H1 (cell line): ENCODE data around the gene UNC79. TPM values are rescaled to one million over a fixed set of nuclear protein-coding genes. Genes with fewer than 3 reads are reported as not detected.

Experiments
- CTCF ChIA-PET: fragments of 300-600 bp; sonication (Branson Sonifier 250); formaldehyde crosslinking; loops from one replicate; lab custom pipeline; 2021; ENCODE audit not compliant: partially characterized antibody; lab: Charles Lee
- POLR2A ChIA-PET: fragments of 300-600 bp; sonication (Branson Sonifier 250); formaldehyde crosslinking; loops from one replicate; lab custom pipeline; 2021; ENCODE audit warnings: inconsistent platforms; ENCODE audit not compliant: partially characterized antibody; lab: Charles Lee
- DNase-seq, 2 experiments: peaks; one replicate each; pipeline versions ENCODE4 v3.0.0 to v3.0.0-alpha.2; 2010 to 2022; ENCODE audit warnings: low spot score in 2 of 2, low read depth in 1 of 2, mixed read lengths in 1 of 2
- FAIRE-seq: peaks from 2 replicates; lab custom pipeline; 2011; peaks lifted over from hg19 to GRCh38; lab: Jason Lieb, UNC
- H2AFZ ChIP-seq: 2 replicates; pipeline ENCODE4 v1.8.1; 2012; ENCODE audit warnings: low read length, inconsistent platforms
- H2AK5ac ChIP-seq: 2 replicates; pipeline ENCODE4 v1.6.1; 2013; ENCODE audit warnings: low read depth, low read length
- H2BK120ac ChIP-seq: replicated peaks from 2 replicates; pipeline ENCODE3; 2013; ENCODE audit warnings: low read depth, low read length, inconsistent platforms
- H2BK12ac ChIP-seq: 2 replicates; pipeline ENCODE4 v1.6.1; 2013; ENCODE audit warnings: low read depth, low read length
- H2BK15ac ChIP-seq: 2 replicates; pipeline ENCODE4 v1.6.1; 2013; ENCODE audit warnings: low read length
- H2BK20ac ChIP-seq: 2 replicates; pipeline ENCODE4 v1.6.1; 2013; ENCODE audit warnings: low read length
- H2BK5ac ChIP-seq: 2 replicates; pipeline ENCODE4 v1.6.1; 2013; ENCODE audit warnings: low read depth, low read length
- H3K14ac ChIP-seq: 2 replicates; pipeline ENCODE4 v1.6.1; 2013; ENCODE audit warnings: inconsistent platforms; ENCODE audit not compliant: insufficient read length
- H3K18ac ChIP-seq: 2 replicates; pipeline ENCODE4 v1.6.1; 2013; ENCODE audit warnings: low read length; ENCODE audit errors: extremely low read depth
- H3K23ac ChIP-seq: 2 replicates; pipeline ENCODE4 v1.6.1; 2013; ENCODE audit warnings: inconsistent platforms; ENCODE audit not compliant: insufficient read length
- H3K23me2 ChIP-seq: 2 replicates; pipeline ENCODE4 v1.6.1; 2013; ENCODE audit warnings: low read depth, low read length
- H3K27ac ChIP-seq: 2 replicates; pipeline ENCODE4 v1.6.1; 2011; ENCODE audit warnings: low read depth, low read length, inconsistent platforms
- H3K27me3 ChIP-seq, 4 experiments: replicated peaks in 1 of 4; 1 replicate in 1 of 4; 2 replicates in 3 of 4; pipeline versions ENCODE4 v1.6.1 to v1.8.1; 2011 to 2013; ENCODE audit warnings: low read length in 3 of 4, mild to moderate bottlenecking in 3 of 4, inconsistent platforms in 2 of 4, mixed read lengths in 2 of 4, moderate library complexity in 1 of 4; ENCODE audit not compliant: control insufficient read depth in 3 of 4, insufficient read depth in 3 of 4; ENCODE audit errors: extremely low read depth in 1 of 4
- H3K36me3 ChIP-seq, 4 experiments: 2 replicates each; pipeline versions ENCODE4 v1.6.1 to v1.8.1; 2011 to 2013; ENCODE audit warnings: mild to moderate bottlenecking in 4 of 4, low read length in 3 of 4, moderate library complexity in 2 of 4, control low read depth in 1 of 4, inconsistent platforms in 1 of 4; ENCODE audit not compliant: insufficient read depth in 4 of 4, control insufficient read depth in 2 of 4
- H3K4ac ChIP-seq: replicated peaks from 2 replicates; pipeline ENCODE3; 2013; ENCODE audit warnings: low read length, low read depth, mixed read lengths, inconsistent platforms; ENCODE audit not compliant: insufficient read length
- H3K4me1 ChIP-seq, 4 experiments: replicated peaks in 1 of 4; 1 replicate in 1 of 4; 2 replicates in 3 of 4; pipeline versions ENCODE4 v1.6.1 to v1.8.1; 2011 to 2013; ENCODE audit warnings: low read length in 3 of 4, inconsistent platforms in 2 of 4, mixed read lengths in 1 of 4; ENCODE audit not compliant: insufficient read depth in 4 of 4, control insufficient read depth in 3 of 4
- H3K4me2 ChIP-seq, 2 experiments: 2 replicates each; pipeline versions ENCODE4 v1.6.1 to v1.8.1; 2011 to 2013; ENCODE audit warnings: low read depth in 2 of 2, low read length in 2 of 2, control low read depth in 1 of 2, inconsistent platforms in 1 of 2, mild to moderate bottlenecking in 1 of 2; ENCODE audit not compliant: insufficient read depth in 1 of 2
- H3K4me3 ChIP-seq, 4 experiments: fragments of 200-600, 300-600 bp in 1 of 4; sonication (generic), shearing (Covaris generic), sonication (Bioruptor Twin) in 1 of 4; 2 replicates each; pipeline versions ENCODE4 v1.5.1 to v1.8.1; 2011 to 2016; ENCODE audit warnings: low read length in 4 of 4, low read depth in 3 of 4, control low read depth in 2 of 4, inconsistent platforms in 2 of 4, mild to moderate bottlenecking in 2 of 4, mixed read lengths in 1 of 4, moderate library complexity in 1 of 4; ENCODE audit not compliant: insufficient read depth in 2 of 4; ENCODE audit errors: extremely low read depth in 1 of 4
- H3K56ac ChIP-seq: replicated peaks from 2 replicates; pipeline ENCODE3; 2013; ENCODE audit warnings: low read depth, mild to moderate bottlenecking, mixed read lengths, low read length, inconsistent platforms; ENCODE audit not compliant: insufficient read length
- H3K79me1 ChIP-seq: 2 replicates; pipeline ENCODE4 v1.6.1; 2013; ENCODE audit warnings: low read depth, low read length, control low read depth
- H3K79me2 ChIP-seq, 2 experiments: 2 replicates each; pipeline versions ENCODE4 v1.6.1 to v1.8.1; 2012 to 2013; ENCODE audit warnings: low read length in 2 of 2, mild to moderate bottlenecking in 2 of 2, inconsistent platforms in 1 of 2; ENCODE audit not compliant: insufficient read depth in 2 of 2, control insufficient read depth in 1 of 2
- H3K9ac ChIP-seq, 4 experiments: replicated peaks in 1 of 4; 1 replicate in 1 of 4; 2 replicates in 3 of 4; pipeline versions ENCODE4 v1.6.1 to v1.8.1; 2011 to 2013; ENCODE audit warnings: low read depth in 3 of 4, low read length in 3 of 4, control low read depth in 2 of 4, mild to moderate bottlenecking in 2 of 4, moderate library complexity in 2 of 4, inconsistent platforms in 1 of 4; ENCODE audit errors: extremely low read depth in 1 of 4
- H3K9me3 ChIP-seq, 2 experiments: 2 replicates each; pipeline versions ENCODE4 v1.6.1 to v1.8.1; 2012 to 2013; ENCODE audit warnings: mild to moderate bottlenecking in 2 of 2, moderate library complexity in 2 of 2, control low read depth in 1 of 2, inconsistent platforms in 1 of 2, low read depth in 1 of 2, low read length in 1 of 2, mixed read lengths in 1 of 2; ENCODE audit not compliant: insufficient read depth in 2 of 2
- H4K20me1 ChIP-seq, 2 experiments: replicated peaks in 1 of 2; 2 replicates each; pipeline versions ENCODE3 to v1.8.1; 2011 to 2013; ENCODE audit warnings: inconsistent platforms in 2 of 2, low read length in 2 of 2, mild to moderate bottlenecking in 1 of 2; ENCODE audit not compliant: insufficient read depth in 2 of 2, control insufficient read depth in 1 of 2
- H4K5ac ChIP-seq: 2 replicates; pipeline ENCODE4 v1.6.1; 2013; ENCODE audit warnings: low read length, low read depth, mixed read lengths, inconsistent platforms; ENCODE audit not compliant: insufficient read length
- H4K8ac ChIP-seq: 2 replicates; pipeline ENCODE4 v1.8.0; 2013; ENCODE audit warnings: mild to moderate bottlenecking, moderate library complexity, low read length, inconsistent platforms; ENCODE audit not compliant: insufficient read depth; ENCODE audit errors: extremely low read depth
- H4K91ac ChIP-seq: replicated peaks from 2 replicates; pipeline ENCODE3; 2013; ENCODE audit warnings: low read length, mixed read lengths, inconsistent platforms; ENCODE audit not compliant: insufficient read length
- BACH1 ChIP-seq: IDR thresholded peaks from 2 replicates; pipeline ENCODE4 v1.6.1; 2012; ENCODE audit warnings: low read length, improper control_type of control experiment
- EGR1 ChIP-seq: IDR thresholded peaks from 2 replicates; pipeline ENCODE4 v1.6.1; 2011; ENCODE audit warnings: low read depth, low read length, borderline replicate concordance
- GTF2F1 ChIP-seq: IDR thresholded peaks from 2 replicates; pipeline ENCODE4 v1.6.1; 2012; ENCODE audit warnings: low read depth, low read length, improper control_type of control experiment, borderline replicate concordance
- HDAC2 ChIP-seq, 2 experiments: fragments of 300-600 bp in 1 of 2; sonication (generic) in 1 of 2; IDR thresholded peaks; 2 replicates each; pipeline ENCODE4 v1.6.1; 2011 to 2012; ENCODE audit warnings: low read depth in 2 of 2, low read length in 2 of 2, mild to moderate bottlenecking in 2 of 2, moderate library complexity in 2 of 2, borderline replicate concordance in 1 of 2, inconsistent platforms in 1 of 2
- KDM1A ChIP-seq: fragments of 200-600, 300-600 bp; sonication (generic); IDR thresholded peaks from 2 replicates; pipeline ENCODE4 v1.7.1; 2016; ENCODE audit warnings: mild to moderate bottlenecking, low read length, borderline replicate concordance
- NANOG ChIP-seq: IDR thresholded peaks from 2 replicates; pipeline ENCODE4 v1.6.1; 2011; ENCODE audit warnings: low read length, low read depth, mild to moderate bottlenecking, inconsistent platforms; ENCODE audit not compliant: insufficient read depth, poor library complexity, severe bottlenecking
- PHF8 ChIP-seq: fragments of 200-600 bp; sonication (generic); conservative IDR thresholded peaks from 2 replicates; pipeline ENCODE4 v1.7.1; 2012; ENCODE audit warnings: low read depth, mild to moderate bottlenecking, inconsistent platforms, low read length, moderate library complexity
- POU5F1 ChIP-seq: IDR thresholded peaks from 2 replicates; pipeline ENCODE4 v1.6.1; 2011; ENCODE audit warnings: low read depth, mild to moderate bottlenecking, low read length, moderate library complexity
- SP2 ChIP-seq: IDR thresholded peaks from 2 replicates; pipeline ENCODE4 v1.6.1; 2012; ENCODE audit warnings: mild to moderate bottlenecking, low read length, inconsistent platforms
- TEAD4 ChIP-seq: IDR thresholded peaks from 2 replicates; pipeline ENCODE4 v1.6.1; 2012; ENCODE audit warnings: low read depth, low read length, inconsistent platforms, mixed read lengths
- polyA plus RNA-seq, 7 experiments: library from polyadenylated mRNA; depleted of rRNA in 3 of 7; stranded (reverse) in 5 of 7; unstranded in 2 of 7; fragments of >200 nt in 5 of 7; fragments of 200-250 nt in 2 of 7; gene quantifications; 1 replicate in 5 of 7; 2 replicates in 1 of 7; 4 replicates in 1 of 7; pipeline versions ENCODE4 v1.2.1 to v1.2.3, GENCODE V29; 2011 to 2013; ENCODE audit warnings: missing spikeins in 2 of 7, mixed read lengths in 2 of 7
- total RNA-seq: library from RNA; stranded (reverse); fragmentation: NEBNext Ultra II Directional; extraction: Animal tissue kit (Norgen Biotek cat#: 25700); gene quantifications from 2 replicates; pipeline ENCODE4 v1.2.1, GENCODE V29; 2021
- TF ChIP-seq, protein P1 (sequence below), 3 experiments: IDR thresholded peaks; 1 replicate in 2 of 3; 2 replicates in 1 of 3; pipeline versions ENCODE4 v1.5.1 to v1.6.1; 2011; ENCODE audit warnings: low read length in 3 of 3, mild to moderate bottlenecking in 3 of 3, inconsistent platforms in 2 of 3, low read depth in 1 of 3, moderate library complexity in 1 of 3; ENCODE audit not compliant: insufficient read depth in 1 of 3; ENCODE audit errors: control extremely low read depth in 1 of 3
- TF ChIP-seq, protein P2 (sequence below): IDR thresholded peaks from 2 replicates; pipeline ENCODE4 v1.6.1; 2012; ENCODE audit warnings: inconsistent platforms

Gene UNC79
- total and polyA plus RNA-seq, 2 of the 8 experiments (the other 6 are each of a cell fraction or from before 2014, with no cell fraction given), result 1.8 to 2.3 TPM

DNA sequence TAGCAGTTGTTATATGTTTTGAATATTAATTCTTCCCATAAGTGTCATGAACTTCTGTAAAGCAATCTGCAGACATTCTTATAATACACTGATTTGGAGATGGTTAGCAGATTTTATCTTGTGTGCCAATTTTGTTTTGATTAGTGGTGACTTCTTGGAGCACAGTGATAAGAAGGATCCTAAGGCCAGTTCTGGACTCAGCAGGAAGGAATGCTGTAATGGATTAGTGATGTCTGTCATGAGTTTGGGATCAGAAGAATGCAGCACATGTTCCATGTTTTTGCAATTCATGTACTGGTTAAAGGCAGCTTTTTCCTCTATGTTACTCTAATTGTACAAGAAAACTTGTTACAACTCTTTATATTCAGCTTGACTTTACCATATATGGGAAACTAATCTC lies 91.5 kb downstream of the UNC79 start:
- no peak for FAIRE-seq
- H3K4me2 ChIP-seq, result no peak overlapping the region
- no peak overlapping the region for H2BK20ac ChIP-seq
- DNase-seq, result no peak
- H3K14ac ChIP-seq, result no peak overlapping the region
- no peak overlapping the region for H2BK15ac ChIP-seq
- H3K4me1 ChIP-seq, result peaks cover 0 to 2% (median 0%) of the 10 kb centered on the region in 4 experiments; a peak in 1 of 7 replicates
- H3K23me2 ChIP-seq, result no peaks in the 10 kb centered on the region
- H3K23ac ChIP-seq, result no peak overlapping the region
- no peak overlapping the region for H2AFZ ChIP-seq
- no peaks in the 10 kb centered on the region for H3K27me3 ChIP-seq
- no peak overlapping the region for H3K4me3 ChIP-seq
- H3K9ac ChIP-seq, result no peak overlapping the region
- no peak overlapping the region for H2BK12ac ChIP-seq
- no peak overlapping the region for H3K56ac ChIP-seq
- H3K27ac ChIP-seq, result no peak overlapping the region
- ChIA-PET CTCF (interaction anchor here (0.9 kb wide), 1 partner anchor 12 kb away, joined by 3 read pairs; no protein-coding TSS in a partner anchor), POLR2A (no interaction called here)
- no peak overlapping the region for H3K18ac ChIP-seq
- H3K79me1 ChIP-seq, result no peaks in the 10 kb centered on the region
- peaks cover 0 to 3% (median under 1%) of the 10 kb centered on the region in 4 experiments; a peak in 2 of 8 replicates for H3K36me3 ChIP-seq
- H4K5ac ChIP-seq, result no peak overlapping the region
- no peak overlapping the region for H4K8ac ChIP-seq
- H3K79me2 ChIP-seq, result no peaks in the 10 kb centered on the region
- H4K20me1 ChIP-seq, result no peaks in the 10 kb centered on the region
- no peak overlapping the region for H3K4ac ChIP-seq
- peaks cover 17 to 32% of the 10 kb centered on the region in 2 experiments for H3K9me3 ChIP-seq
- no peak overlapping the region for H2BK120ac ChIP-seq
- no peak overlapping the region for H2AK5ac ChIP-seq
- no peak overlapping the region for H4K91ac ChIP-seq
- no peak overlapping the region for H2BK5ac ChIP-seq
- TF ChIP-seq, protein P1, sequence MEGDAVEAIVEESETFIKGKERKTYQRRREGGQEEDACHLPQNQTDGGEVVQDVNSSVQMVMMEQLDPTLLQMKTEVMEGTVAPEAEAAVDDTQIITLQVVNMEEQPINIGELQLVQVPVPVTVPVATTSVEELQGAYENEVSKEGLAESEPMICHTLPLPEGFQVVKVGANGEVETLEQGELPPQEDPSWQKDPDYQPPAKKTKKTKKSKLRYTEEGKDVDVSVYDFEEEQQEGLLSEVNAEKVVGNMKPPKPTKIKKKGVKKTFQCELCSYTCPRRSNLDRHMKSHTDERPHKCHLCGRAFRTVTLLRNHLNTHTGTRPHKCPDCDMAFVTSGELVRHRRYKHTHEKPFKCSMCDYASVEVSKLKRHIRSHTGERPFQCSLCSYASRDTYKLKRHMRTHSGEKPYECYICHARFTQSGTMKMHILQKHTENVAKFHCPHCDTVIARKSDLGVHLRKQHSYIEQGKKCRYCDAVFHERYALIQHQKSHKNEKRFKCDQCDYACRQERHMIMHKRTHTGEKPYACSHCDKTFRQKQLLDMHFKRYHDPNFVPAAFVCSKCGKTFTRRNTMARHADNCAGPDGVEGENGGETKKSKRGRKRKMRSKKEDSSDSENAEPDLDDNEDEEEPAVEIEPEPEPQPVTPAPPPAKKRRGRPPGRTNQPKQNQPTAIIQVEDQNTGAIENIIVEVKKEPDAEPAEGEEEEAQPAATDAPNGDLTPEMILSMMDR (IDR thresholded peaks at IDR 0.05; ENCODE audit: control extremely low read depth in 1 of 3, insufficient read depth in 1 of 3, low read depth in 1 of 3, low read length in 3 of 3), result no peak
- TF ChIP-seq POU5F1, result no peak
- no peak for TF ChIP-seq HDAC2 (IDR thresholded peaks at IDR 0.05; ENCODE audit: borderline replicate concordance in 1 of 2, low read depth in 2 of 2, low read length in 2 of 2)
- no peak for TF ChIP-seq GTF2F1
- no peak for TF ChIP-seq KDM1A
- TF ChIP-seq EGR1, result no peak
- TF ChIP-seq SP2, result no peak
- no peak for TF ChIP-seq BACH1
- TF ChIP-seq TEAD4, result no peak
- TF ChIP-seq, protein P2, sequence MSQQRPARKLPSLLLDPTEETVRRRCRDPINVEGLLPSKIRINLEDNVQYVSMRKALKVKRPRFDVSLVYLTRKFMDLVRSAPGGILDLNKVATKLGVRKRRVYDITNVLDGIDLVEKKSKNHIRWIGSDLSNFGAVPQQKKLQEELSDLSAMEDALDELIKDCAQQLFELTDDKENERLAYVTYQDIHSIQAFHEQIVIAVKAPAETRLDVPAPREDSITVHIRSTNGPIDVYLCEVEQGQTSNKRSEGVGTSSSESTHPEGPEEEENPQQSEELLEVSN, result no peak
- no peak for TF ChIP-seq NANOG
- no peak for TF ChIP-seq PHF8
